HG02571 (cell line): ENCODE data around the gene SLC2A8.

ENCODE experiments used
- ATAC-seq: cut with Tn5 transposase; IDR thresholded peaks from one replicate; pipeline ENCODE4 v1.9.1; 2021; ENCODE audit warnings: mild to moderate bottlenecking, moderate library complexity; ENCODE audit not compliant: unreplicated experiment

The SLC2A8 gene

DNA sequence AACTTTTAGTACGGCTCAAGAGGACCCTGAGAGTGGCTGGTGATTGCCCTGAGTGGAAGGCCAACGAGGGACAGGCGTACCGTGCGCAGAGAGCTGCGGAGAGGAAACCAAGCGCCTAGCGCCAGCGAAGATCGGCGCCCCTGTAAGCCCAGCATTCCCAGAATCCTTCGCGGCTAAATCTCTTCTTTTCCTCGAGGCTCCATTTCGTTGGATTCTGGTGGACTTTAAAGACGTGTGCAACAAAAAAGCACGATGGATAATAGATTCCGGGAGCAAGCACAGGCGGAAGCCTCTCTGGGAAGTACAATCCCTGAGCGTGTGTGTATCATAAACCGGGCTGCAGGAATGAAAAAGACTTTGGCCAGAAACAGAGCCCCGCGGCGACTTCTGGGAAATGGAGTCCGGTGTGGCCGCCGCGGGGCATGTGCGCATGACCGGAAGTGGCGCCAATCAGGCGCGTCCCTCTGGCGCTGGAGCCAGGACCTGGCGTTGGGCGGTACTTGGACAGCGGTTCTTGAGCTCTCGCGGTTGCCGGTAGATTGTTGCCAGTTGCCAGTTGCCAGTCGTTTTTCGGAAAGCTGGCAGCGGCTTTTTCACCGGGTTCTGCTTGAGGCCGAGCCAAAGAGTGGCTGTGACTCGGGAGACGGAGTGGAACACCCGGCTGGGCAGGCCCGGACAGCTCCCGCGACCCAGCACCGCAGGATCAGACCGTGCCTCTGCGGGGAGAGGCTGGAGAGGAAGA is 27.1 kb downstream of the SLC2A8 start, which contains the start of gene ZNF79:
ZNF79 (plus strand) TSS at position 449 of the 742 bp plus-strand sequence. CDS start 406 bp downstream, outside the sequence.
- ATAC-seq, result peak; percentile 77

GRCh38 chr9:127424676-127424999 is 27.7 kb downstream of the SLC2A8 start:
- ATAC-seq, result peak; percentile 25

GRCh38 chr9:127426756-127427155 is 29.8 kb downstream of the SLC2A8 start:
- no peak for ATAC-seq

DNA sequence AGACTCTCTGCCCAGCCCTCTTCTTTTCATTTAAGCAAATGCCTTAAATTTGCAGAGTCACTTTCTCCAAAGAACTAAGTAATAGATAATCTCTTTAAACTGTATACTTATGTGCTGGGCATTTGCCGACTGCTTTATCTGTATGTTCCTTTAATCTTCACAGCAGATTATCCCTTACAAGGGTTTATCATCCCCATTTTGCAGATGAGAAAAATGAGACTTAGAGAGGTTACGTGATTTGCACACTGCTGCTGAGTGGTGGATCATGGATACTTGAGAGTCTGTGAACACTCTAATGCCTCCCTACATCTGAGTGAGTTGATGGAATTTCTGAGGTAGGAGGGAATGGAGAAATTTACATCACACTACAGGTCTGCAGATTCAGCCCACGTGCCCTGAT is 31.4 kb downstream of the SLC2A8 start:
- no peak for ATAC-seq

- no peak for ATAC-seq
Observed at GRCh38 chr9:127430415-127430814, 33.4 kb downstream of the SLC2A8 start.

DNA sequence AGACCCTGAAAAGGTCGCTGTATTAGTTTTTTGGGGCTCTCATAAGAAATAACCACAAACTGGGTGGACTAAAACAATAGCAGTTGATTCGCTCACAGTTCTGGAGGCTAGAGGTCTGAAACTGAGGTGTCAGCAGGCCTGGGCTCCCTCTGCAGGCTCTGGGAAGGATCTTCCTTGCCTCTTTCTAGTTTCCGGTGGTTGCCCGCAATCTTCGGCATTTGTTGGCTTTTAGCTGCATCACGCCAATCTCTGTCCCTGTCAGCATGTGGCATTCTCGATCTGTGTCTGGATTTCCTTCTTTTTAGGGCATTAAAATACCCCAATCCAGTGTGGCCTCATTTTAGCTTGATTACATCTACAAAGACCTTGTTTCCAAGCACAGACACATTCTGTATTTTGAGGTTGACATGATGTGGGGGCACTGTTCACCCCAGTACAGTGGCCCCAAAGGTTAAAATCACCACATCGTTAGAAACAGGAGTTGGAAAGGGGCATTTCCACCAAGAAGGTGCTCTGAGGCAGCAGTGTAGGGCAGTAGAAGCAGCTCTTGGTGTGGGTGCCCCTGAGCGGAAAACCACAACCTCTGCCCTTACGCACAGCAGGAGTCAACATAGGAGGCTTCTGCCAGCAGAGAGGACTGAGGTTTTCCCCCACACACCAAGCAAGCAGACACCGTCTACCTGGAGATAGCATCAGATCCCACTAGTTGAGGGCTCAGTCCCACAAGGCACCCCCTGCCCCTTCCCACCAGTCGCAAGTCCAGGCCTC is 40.7 kb downstream of the SLC2A8 start:
- ATAC-seq, result no peak

- ATAC-seq, result no peak
Observed at GRCh38 chr9:127438394-127438793, 41.4 kb downstream of the SLC2A8 start.

DNA sequence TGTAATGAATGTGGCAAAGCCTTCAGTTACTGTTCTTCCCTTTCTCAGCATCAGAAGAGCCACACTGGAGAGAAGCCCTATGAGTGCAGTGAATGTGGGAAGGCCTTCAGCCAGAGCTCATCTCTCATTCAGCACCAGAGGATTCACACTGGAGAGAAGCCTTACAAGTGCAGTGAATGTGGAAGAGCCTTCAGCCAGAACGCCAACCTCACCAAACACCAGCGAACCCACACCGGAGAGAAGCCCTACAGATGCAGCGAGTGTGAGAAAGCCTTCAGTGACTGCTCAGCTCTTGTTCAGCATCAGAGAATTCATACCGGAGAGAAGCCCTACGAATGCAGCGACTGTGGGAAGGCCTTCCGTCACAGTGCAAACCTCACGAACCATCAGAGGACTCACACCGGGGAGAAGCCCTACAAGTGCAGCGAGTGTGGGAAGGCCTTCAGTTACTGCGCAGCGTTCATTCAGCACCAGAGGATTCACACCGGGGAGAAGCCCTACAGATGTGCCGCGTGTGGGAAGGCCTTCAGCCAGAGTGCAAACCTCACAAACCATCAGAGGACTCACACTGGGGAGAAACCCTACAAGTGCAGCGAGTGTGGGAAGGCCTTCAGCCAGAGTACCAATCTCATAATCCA is 47.4 kb downstream of the SLC2A8 start:
- ATAC-seq, result no peak

- ATAC-seq, result no peak
Observed at GRCh38 chr9:127444921-127445850, 48.2 kb downstream of the SLC2A8 start.

GRCh38 chr9:127445851-127446712 is 49.1 kb downstream of the SLC2A8 start:
- no peak for ATAC-seq

- no peak for ATAC-seq
Observed at GRCh38 chr9:127446713-127447415, 49.9 kb downstream of the SLC2A8 start.

GRCh38 chr9:127447416-127448111 is 50.6 kb downstream of the SLC2A8 start:
- ATAC-seq, result no peak

DNA sequence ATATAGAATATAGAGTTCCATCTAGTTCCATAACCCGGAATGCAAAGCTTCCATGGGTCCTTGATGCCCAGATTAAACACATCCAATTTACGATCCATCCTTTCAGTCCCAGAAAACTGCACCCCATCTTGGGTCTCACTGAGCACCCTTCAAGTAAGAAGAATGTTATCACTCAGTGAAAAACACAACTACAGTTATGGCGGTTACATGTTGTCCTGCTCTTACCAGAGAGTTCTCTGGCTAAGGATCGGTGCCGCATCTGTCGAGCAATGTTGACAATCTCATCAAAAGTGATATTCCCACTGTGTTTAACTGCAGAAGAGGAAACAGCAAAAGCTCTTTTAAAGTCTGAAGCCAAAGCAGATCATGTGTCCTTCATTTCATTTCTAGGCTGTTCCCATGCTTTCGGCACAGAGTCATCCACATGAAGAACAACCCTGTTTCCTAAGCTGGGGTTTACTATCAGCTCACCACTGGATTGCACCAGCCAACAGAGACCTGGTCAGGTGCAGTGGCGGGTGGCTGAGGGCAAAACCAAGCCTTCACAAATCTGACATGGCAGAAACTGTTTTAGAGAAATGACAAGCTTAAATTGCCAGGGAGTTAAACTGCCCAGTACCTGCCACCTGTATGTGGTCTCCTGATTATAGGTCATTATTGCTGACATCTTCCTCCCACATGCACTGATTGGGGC is 51.3 kb downstream of the SLC2A8 start:
- ATAC-seq, result no peak

DNA sequence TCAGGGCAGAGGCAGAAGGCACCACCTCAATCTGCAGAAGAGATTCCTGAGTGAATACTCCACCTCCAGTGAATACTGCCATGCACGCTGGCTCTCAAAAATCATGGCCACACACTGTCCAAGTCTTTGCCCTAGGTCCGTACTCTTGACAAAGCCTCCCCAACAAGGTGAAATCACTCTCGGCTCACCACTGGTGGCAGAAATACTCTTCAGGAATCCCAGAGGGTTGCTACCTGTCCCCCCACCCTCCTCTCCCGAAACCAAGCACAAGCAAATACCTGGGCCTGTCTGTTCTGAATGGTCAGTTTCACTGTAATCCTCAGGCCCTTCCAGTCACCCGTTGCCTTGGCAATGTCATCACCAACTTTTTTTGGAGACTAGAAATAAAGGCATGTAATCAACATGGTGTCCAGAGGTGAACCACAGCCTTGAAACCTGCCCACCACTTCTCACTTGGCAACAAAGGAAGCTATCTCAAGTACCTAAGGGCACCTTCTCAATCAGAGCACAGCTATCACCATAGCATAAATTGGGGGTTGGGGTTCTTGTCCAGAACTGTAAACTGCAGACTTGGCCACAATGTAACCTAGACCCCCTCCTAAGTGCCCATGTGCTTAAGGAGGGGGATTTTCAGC is 52.5 kb downstream of the SLC2A8 start:
- ATAC-seq, result no peak

GRCh38 chr9:127450243-127450760 is 53.3 kb downstream of the SLC2A8 start:
- peak; percentile 1 for ATAC-seq

DNA sequence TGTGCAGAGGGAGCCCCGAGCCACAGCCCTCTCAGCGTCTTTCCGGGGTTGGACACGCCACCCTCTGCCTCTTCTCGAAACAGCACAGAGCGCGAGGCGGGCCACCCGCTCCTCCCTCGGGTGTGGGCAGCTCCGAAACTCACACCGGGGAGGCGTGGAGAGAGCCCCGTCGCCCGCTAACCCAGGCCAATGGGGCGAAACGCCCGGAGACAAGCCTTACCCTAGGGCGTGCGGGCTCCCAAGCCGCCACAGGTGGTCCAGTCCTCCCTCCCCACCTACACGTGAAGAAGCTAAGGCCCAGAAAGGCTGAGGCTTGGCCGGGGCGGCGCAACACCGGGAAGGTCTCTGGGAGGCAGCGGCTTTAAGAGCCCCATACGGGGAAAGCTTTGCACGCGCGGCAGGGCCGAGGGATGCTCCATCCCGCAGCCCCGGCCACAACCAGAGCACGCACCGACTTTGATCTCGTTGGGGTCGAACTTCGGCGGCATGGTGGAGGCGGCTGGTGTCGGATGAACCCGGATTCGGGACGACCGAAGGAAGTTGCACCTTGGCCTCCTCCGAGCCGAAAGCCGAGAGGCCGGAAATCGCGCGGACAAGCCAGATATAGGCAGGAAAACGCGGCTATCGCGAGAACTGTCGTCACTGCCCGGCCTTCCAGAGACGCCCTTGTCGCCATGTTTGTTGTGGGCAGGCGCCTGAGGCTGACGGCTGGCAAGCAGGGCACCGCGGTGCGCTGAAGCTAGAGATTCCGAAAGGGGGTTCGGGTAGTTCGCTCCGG is 54.0 kb downstream of the SLC2A8 start, which contains the start of the genes LRSAM1 and RPL12:
LRSAM1 (plus strand) TSS at position 681 of the 778 bp plus-strand sequence. CDS start 3,018 bp downstream, outside the sequence.
RPL12 (minus strand) TSS at position 577 of the 778 bp plus-strand sequence; CDS start at position 488, 89 bp downstream.
- peak; percentile 61 for ATAC-seq

DNA sequence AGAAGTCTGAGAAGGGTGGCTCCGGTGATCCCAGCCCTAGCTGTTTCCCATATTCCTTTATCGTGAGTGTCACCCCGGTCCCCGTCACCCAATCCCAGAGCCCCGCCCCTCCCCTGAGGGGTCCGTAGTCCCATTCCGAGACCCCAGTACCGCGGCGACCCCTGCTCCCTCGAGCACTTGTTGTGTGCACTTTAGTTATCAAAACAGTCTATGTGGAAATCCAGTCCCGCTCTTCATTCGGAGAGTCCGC is 54.6 kb downstream of the SLC2A8 start:
- no peak for ATAC-seq
